Gastroesophageal sphincter (tissue), 4 donors: ENCODE measurements around the gene SOCS2. TPM values are rescaled to one million over a fixed set of nuclear protein-coding genes. Genes with fewer than 3 reads are reported as not detected.
"Not testable (repeated sequence)": the region's sequence is repeated elsewhere in the genome, so short reads cannot be mapped to it uniquely, and the experiment has no call there.

Source experiments
- ATAC-seq: fragments of 150-250 bp; one replicate; pipeline ENCODE4 v1.9.1; 2016; ENCODE audit warnings: mild to moderate bottlenecking, moderate library complexity
- H3K27ac ChIP-seq, 4 donors: fragments of 200-600 bp; sonication (generic) in 3 of 4; 1 replicate in 3 of 4; 2 replicates in 1 of 4; pipeline ENCODE4 v1.5.1; 2016 to 2019
- H3K27me3 ChIP-seq: fragments of 200-600 bp; sonication (generic); one replicate; pipeline ENCODE4 v1.5.1; 2019
- H3K36me3 ChIP-seq, 2 donors: fragments of 200-600 bp; sonication (generic); one replicate each; pipeline ENCODE4 v1.5.1; 2019; ENCODE audit warnings: control low read depth in 1 of 2
- H3K4me1 ChIP-seq, 3 donors: fragments of 200-600 bp; sonication (generic); 1 replicate in 2 of 3; 2 replicates in 1 of 3; pipeline ENCODE4 v1.5.1; 2016 to 2019; ENCODE audit warnings: control low read depth in 2 of 3
- H3K4me3 ChIP-seq, 2 donors: fragments of 200-600 bp; sonication (generic); one replicate each; pipeline ENCODE4 v1.5.1; 2019; ENCODE audit warnings: mild to moderate bottlenecking in 1 of 2, moderate library complexity in 1 of 2
- H3K9me3 ChIP-seq, 3 donors: fragments of 200-600 bp; sonication (generic); one replicate each; pipeline ENCODE4 v1.5.1; 2017 to 2019; ENCODE audit warnings: control low read depth in 2 of 3
- EP300 ChIP-seq: sonication (generic); formaldehyde crosslinking; IDR thresholded peaks from one replicate; pipeline ENCODE4 v1.6.1; 2017; ENCODE audit warnings: antibody characterized with exemption, mild to moderate bottlenecking
- POLR2A ChIP-seq, 2 donors: fragments of 450-650 bp; IDR thresholded peaks; one replicate each; pipeline ENCODE4 v1.6.1; 2017; ENCODE audit warnings: antibody characterized with exemption in 2 of 2, mild to moderate bottlenecking in 2 of 2, moderate library complexity in 1 of 2
- POLR2AphosphoS5 ChIP-seq: sonication (generic); formaldehyde crosslinking; IDR thresholded peaks from one replicate; pipeline ENCODE4 v1.6.1; 2017; ENCODE audit warnings: antibody characterized with exemption
- WGBS, 2 donors: methylation state at CpG; one replicate each; pipeline ENCODE4 v1.1.5; 2018; ENCODE audit warnings: low coverage in 1 of 2; 5-methylcytosine and 5-hydroxymethylcytosine counted together
- total RNA-seq, 4 donors: library from RNA; depleted of rRNA; stranded (reverse); fragments of >200 nt; gene quantifications; one replicate each; pipeline ENCODE4 v1.1.0, GENCODE V29; 2016
- TF ChIP-seq, protein P1 (sequence below), 4 experiments: fragments of 200-600 bp in 2 of 4; fragments of 450-650 bp in 2 of 4; sonication (generic) in 1 of 4; IDR thresholded peaks; one replicate each; pipeline ENCODE4 v1.5.1; 2017 to 2019; ENCODE audit warnings: antibody characterized with exemption in 4 of 4, mild to moderate bottlenecking in 2 of 4, moderate library complexity in 2 of 4

Gene SOCS2
- total RNA-seq, 4 donors from 2014 or later, result 17.6 to 49.4 (median 31.4) TPM

DNA sequence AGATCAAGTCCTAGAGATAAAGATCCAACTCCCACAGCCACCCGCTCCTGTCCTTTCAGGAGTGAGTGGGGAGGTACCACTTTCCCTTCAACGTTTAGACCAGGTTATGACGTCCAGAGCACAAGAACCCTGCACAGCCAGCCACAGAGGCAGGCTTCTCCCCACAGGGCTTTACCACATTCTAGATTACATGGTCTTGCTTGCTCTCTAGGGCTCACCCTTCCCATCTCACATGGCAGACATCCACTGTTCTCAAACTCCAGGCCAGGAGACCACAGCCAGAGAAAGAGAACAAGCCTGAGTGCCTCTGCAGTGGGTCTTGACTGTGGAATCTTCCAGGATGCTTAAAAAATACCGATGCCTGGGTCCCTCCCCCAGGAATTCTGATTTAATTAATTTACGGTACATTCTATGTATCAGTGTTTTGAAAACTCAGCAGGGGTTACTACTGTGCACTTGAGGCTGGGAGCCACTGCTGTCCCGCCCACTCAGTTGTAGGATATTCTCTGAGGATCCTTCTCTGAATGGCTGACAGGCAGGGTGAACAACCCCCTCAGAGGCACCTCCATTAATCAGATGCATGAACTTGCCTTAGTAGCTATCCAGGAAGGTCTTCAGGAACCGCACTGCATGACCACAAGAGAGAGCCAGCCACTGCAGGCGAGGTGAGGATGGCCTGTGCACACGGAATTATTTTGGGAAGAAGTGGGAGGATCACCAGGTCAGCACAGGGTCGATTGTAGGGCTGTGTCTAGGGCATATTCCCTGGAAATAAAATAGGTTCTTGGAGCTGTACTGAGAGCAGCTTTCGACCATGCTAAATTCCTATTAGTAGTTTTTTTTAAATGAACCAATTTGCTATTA lies 21.5 kb upstream of the SOCS2 start:
- Histone ChIP-seq H3K27me3 (no peaks in the 10 kb centered on the region), H3K36me3 (peaks cover 0 to 5% of the 10 kb centered on the region in 2 donors), H3K9me3 (no peaks in the 10 kb centered on the region), H3K27ac (no peak overlapping the region), H3K4me3 (no peak overlapping the region), H3K4me1 (no peaks in the 10 kb centered on the region)
- no peak for ATAC-seq
- WGBS, 2 donors, result 67 to 83% methylated on average over 4 to 9 of the region's 11 CpGs
- no peak for TF ChIP-seq POLR2AphosphoS5
- TF ChIP-seq, protein P1, sequence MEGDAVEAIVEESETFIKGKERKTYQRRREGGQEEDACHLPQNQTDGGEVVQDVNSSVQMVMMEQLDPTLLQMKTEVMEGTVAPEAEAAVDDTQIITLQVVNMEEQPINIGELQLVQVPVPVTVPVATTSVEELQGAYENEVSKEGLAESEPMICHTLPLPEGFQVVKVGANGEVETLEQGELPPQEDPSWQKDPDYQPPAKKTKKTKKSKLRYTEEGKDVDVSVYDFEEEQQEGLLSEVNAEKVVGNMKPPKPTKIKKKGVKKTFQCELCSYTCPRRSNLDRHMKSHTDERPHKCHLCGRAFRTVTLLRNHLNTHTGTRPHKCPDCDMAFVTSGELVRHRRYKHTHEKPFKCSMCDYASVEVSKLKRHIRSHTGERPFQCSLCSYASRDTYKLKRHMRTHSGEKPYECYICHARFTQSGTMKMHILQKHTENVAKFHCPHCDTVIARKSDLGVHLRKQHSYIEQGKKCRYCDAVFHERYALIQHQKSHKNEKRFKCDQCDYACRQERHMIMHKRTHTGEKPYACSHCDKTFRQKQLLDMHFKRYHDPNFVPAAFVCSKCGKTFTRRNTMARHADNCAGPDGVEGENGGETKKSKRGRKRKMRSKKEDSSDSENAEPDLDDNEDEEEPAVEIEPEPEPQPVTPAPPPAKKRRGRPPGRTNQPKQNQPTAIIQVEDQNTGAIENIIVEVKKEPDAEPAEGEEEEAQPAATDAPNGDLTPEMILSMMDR (IDR thresholded peaks at IDR 0.05), result no peak
- TF ChIP-seq POLR2A (IDR thresholded peaks at IDR 0.05), result no peak
- no peak for TF ChIP-seq EP300

- Histone ChIP-seq H3K4me3 (no peak overlapping the region), H3K9me3 (no peaks in the 10 kb centered on the region), H3K36me3 (peaks cover 0 to 5% of the 10 kb centered on the region in 2 donors), H3K4me1 (no peaks in the 10 kb centered on the region), H3K27me3 (no peaks in the 10 kb centered on the region), H3K27ac (no peak overlapping the region)
- ATAC-seq, result no peak
- TF ChIP-seq, protein P1 (IDR thresholded peaks at IDR 0.05), result no peak
- TF ChIP-seq POLR2AphosphoS5, result no peak
- no peak for TF ChIP-seq EP300
- no peak for TF ChIP-seq POLR2A (IDR thresholded peaks at IDR 0.05)
- 72 to 75% methylated on average over 3 to 4 of the region's 4 CpGs for WGBS, 2 donors
These were observed 20.0 kb upstream of the SOCS2 start for GRCh38 chr12:93552427-93552826.

DNA sequence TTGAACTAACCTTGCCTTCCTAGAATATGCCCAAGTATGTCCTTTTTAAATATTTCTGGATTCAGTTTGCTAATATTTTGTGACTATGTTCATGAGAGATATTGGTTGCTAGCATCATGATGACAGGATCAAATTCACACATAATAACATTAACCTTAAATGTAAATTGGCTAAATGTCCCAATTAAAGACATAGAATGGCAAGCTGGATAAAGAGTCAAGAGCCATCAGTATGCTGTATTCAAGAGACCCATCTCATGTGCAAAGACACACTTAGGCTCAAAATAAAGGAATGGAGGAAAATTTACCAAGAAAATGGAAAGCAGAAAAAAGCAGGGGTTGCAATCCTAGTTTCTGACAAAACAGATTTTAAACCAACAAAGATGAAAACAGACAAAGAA lies 14.6 kb upstream of the SOCS2 start:
- not testable (repeated sequence) for H3K4me1 ChIP-seq, ATAC-seq

GRCh38 chr12:93558685-93559084 lies 13.8 kb upstream of the SOCS2 start:
- not testable (repeated sequence) for H3K4me1 ChIP-seq, H3K27ac ChIP-seq, H3K9me3 ChIP-seq, H3K4me3 ChIP-seq, ATAC-seq, H3K27me3 ChIP-seq, H3K36me3 ChIP-seq
- WGBS, 2 donors, result 89 to 100% methylated on average over 1 of the region's 1 CpG

More for the DNA sequence above, 14.6 kb upstream of the SOCS2 start:
- not testable (repeated sequence) for H3K27ac ChIP-seq, H3K9me3 ChIP-seq, H3K36me3 ChIP-seq, H3K27me3 ChIP-seq, H3K4me3 ChIP-seq

DNA sequence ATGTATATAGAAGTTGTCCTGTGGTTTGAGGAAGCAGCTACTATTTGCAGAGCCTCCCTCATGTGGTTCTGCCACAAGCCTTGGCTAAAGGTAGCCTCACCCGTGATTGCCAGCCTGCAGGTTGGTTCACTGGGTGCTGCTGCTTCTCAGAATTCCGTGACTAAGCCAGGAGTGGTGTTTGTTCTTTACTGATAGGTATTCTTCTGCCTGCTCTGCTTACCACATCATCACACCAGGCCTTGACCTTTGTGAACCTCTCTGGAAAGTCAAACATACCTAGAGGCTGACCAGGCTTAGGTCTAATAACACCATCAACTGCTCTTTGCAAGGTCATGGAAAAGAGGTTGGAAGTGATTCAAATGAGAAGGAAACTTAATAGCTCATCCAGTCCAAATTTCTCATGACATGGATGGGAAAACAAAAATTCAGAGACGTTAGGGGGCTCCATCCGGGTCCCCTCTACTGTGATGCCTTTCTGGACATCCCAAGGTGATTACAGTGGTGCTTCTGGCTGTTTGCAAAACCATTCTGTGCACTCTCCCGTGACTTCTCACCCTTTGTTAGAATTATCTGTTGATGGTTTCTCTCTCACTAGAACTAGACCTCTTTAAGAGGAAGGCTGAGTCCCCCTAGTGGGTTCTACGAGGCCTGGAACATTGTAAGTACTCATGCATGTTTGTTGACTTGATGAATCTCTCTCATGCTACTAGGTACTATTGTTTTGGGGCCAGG lies 8.5 kb upstream of the SOCS2 start:
- H3K27ac ChIP-seq, result no peak overlapping the region

More for the DNA sequence above, 8.5 kb upstream of the SOCS2 start:
- 54 to 60% methylated on average over 3 of the region's 6 CpGs for WGBS, 2 donors
- peaks cover 0 to 20% of the 10 kb centered on the region in 2 donors for H3K36me3 ChIP-seq
- no peaks in the 10 kb centered on the region for H3K4me1 ChIP-seq
- no peak for TF ChIP-seq EP300
- TF ChIP-seq, protein P1 (IDR thresholded peaks at IDR 0.05), result no peak
- no peak for TF ChIP-seq POLR2AphosphoS5
- TF ChIP-seq POLR2A (IDR thresholded peaks at IDR 0.05), result no peak
- H3K27me3 ChIP-seq, result no peaks in the 10 kb centered on the region
- no peak overlapping the region for H3K4me3 ChIP-seq
- no peak for ATAC-seq
- no peaks in the 10 kb centered on the region for H3K9me3 ChIP-seq
